ENCODE results near the gene PDZRN3.

The PDZRN3 gene

GRCh38 chr3:73332558-73332957 lies 292.2 kb downstream of the PDZRN3 start:
- no peak overlapping the region for H3K4me3 ChIP-seq (replicated peaks; ENCODE audit: low read depth, low read length)
- no peak for TF ChIP-seq CTCF (IDR thresholded peaks at IDR 0.05; ENCODE audit: low read depth, low read length, missing control alignments)
- DNase-seq (ENCODE audit: extremely low read depth, low read depth) = no peak

Data from HFF-Myc (cell line).